Measurements from ENCODE around the gene C19orf81. TPM values are rescaled to one million over a fixed set of nuclear protein-coding genes. Genes with fewer than 3 reads are reported as not detected.

The C19orf81 gene
- total RNA-seq, 1 experiment from 2014 or later, result 22.4 TPM

Other genes with a start within 250 kb of the C19orf81 start
- gene SPIB, start 230.5 kb upstream of the C19orf81 start, total RNA-seq (2021), result 3.1 to 4.7 TPM (median 3.7 TPM) in 3 replicates
- gene MYBPC2, start 216.6 kb upstream of the C19orf81 start, total RNA-seq (2021), result 2.6 to 5.4 TPM (median 5.0 TPM) in 3 replicates
- 114 to 120 TPM (median 114 TPM) in 3 replicates for gene EMC10, start 172.9 kb upstream of the C19orf81 start, total RNA-seq (2021)
- gene GARIN5A, start 172.6 kb upstream of the C19orf81 start, total RNA-seq (2021), result 8.2 to 17.1 TPM (median 15.3 TPM) in 3 replicates
- 4.0 to 4.3 TPM (median 4.0 TPM) in 3 replicates for gene JOSD2, start 138.3 kb upstream of the C19orf81 start, total RNA-seq (2021)
- not detected in 3 replicates for gene ASPDH, start 135.5 kb upstream of the C19orf81 start, total RNA-seq (2021)
- 10.0 to 11.0 TPM (median 10.9 TPM) in 3 replicates for gene LRRC4B, start 81.0 kb upstream of the C19orf81 start, total RNA-seq (2021)
- 14.6 to 21.7 TPM (median 20.1 TPM) in 3 replicates for gene SYT3, start 9.6 kb upstream of the C19orf81 start, total RNA-seq (2021)
- 3.9 to 8.7 TPM (median 5.0 TPM) in 3 replicates for gene SHANK1, start 70.4 kb downstream of the C19orf81 start, total RNA-seq (2021)
- gene CLEC11A, start 73.9 kb downstream of the C19orf81 start, total RNA-seq (2021), result 7.6 to 9.5 TPM (median 8.2 TPM) in 3 replicates
- not detected in 3 replicates for gene GPR32, start 121.0 kb downstream of the C19orf81 start, total RNA-seq (2021)
- not detected in 3 replicates for gene ACP4, start 141.0 kb downstream of the C19orf81 start, total RNA-seq (2021)
- gene KLK1, start 174.3 kb downstream of the C19orf81 start, total RNA-seq (2021), result 3.9 to 6.0 TPM (median 5.4 TPM) in 3 replicates
- not detected in 3 replicates for gene KLK15, start 184.1 kb downstream of the C19orf81 start, total RNA-seq (2021)
- gene KLK3, start 205.5 kb downstream of the C19orf81 start, total RNA-seq (2021), result 0.13 to 0.25 TPM (median 0.16 TPM) in 3 replicates
- gene KLK2, start 224.0 kb downstream of the C19orf81 start, total RNA-seq (2021), result 0.18 to 0.46 TPM in 2 of 3 replicates, not detected in the other